GM19239 (cell line): ENCODE results near the gene PPEF2.

ENCODE experiments used
- DNase-seq: peaks from one replicate; pipeline ENCODE4 v3.0.0; 2011; ENCODE audit warnings: low spot score; ENCODE audit not compliant: insufficient read length
- FAIRE-seq: peaks from 2 replicates; lab custom pipeline; 2011; peaks lifted over from hg19 to GRCh38; lab: Jason Lieb, UNC

The PPEF2 gene

DNA sequence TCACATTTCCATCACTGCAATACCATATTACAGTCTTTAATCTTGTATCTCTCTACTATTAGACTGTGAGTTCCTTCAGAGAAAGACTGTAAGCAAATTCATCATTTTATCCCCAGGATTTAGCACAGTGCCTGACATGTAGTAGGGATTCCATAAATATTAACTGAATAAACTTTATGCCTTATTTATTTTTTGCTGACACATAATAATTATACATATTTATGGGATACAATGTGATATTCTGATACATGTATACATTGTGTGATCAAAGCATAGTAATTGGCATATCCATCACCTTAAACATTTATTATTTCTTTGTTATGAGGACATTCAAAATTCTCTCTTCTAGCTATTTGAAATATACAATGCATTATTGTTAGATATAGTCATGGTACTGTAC, 3.7 kb downstream of the PPEF2 start:
- DNase-seq (no peak), FAIRE-seq (no peak)

DNA sequence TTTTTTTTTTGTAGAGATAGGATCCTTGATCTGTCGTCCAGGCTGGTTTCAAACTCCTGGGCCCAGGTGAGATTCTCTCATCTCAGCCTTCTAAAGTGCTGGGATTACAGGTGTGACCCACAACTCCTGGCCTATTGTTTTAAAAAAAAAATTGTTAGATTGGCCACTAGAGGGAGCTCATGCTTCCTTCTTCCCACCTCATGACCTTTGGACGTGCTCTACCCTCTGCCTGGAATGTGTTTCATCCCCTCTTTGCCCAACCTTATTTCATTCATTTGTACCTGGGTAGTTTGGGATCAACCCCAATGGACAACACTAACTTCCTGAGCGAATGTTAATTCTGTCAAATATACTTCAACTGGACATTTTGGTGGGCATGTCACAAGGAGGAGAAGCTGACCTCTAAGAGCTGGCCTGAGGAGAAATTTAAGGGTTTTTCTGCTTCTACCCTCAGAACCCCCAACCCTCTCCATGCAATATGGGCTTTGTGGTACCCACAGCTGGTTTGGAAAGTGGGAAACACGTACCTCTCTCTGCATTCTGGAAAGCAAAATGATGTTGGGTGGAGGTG, 6.4 kb downstream of the PPEF2 start:
- DNase-seq (peak; percentile 23), FAIRE-seq (no peak)

- FAIRE-seq (no peak), DNase-seq (no peak)
These were observed 9.7 kb downstream of the PPEF2 start for GRCh38 chr4:75892508-75892907.

DNA sequence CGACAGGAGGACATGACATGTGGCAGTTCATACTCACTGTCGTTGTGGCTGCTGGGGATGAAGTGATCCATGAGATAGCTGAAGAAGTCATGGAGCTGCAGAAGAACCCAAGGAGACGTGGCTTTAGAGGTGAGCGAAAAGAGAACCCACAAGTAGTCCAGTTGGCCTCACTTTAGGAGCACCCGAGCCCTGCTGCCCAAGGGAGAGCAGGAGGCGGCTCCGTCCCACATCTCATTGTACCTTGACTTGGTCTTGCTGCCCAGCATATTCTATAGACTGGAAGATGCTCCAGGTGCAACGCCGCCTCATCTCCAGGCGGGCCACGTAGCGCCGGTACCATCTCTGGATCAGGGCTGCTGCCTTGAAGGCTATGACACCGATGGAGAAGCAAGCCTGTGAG, 10.6 kb downstream of the PPEF2 start:
- DNase-seq (no peak), FAIRE-seq (no peak)

DNA sequence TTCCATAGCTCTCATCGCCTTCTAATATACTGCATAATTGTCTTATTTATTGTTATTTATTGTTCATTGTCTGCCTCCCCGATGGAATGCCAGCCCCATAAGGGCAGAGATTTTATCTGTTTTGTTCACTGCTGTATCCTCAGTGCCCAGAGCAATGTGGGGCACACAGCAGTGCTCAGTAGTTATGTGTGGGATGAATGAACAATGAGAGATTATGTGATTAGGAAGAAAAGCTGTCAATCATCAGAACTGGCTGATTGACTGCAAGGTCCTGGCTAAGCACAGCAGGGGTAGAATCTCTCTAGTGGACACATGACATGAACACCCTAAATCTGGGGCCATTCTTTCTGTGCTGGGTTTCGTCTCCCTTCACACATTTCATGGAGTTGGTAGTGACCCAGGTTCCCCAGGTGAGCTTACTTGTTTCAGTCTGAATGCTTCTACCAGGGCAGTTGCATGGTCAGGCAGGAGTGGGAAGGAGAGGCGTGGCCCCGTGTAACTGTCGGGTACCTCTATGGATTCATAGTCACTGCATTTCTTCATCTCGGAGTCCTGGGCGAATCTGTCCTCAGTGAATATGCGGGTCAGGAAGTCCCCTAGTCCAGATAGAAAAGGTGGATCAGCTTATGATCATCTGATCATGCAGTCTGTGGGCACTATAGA, 12.6 kb downstream of the PPEF2 start:
- no peak for FAIRE-seq
- no peak for DNase-seq

DNA sequence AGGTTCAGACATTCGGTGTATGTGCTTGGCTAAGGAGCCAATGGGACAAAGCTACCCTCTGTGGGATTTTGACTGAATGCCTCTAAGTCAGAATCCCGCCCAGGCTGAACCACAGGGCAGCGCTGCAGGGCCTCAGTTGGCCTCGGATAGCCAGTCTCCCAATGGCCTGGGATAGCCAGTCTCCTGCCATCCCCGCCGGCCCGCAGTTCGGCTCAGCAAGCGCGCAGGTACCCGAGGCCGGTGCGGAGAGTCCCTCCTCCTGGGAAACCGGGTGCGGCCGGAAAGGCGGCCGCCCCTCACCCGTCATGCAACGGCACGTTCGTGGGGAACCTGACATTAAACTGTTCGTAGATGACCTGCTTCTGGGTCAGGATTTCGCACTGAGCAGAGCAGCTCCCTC, 16.1 kb downstream of the PPEF2 start:
- FAIRE-seq (no peak), DNase-seq (no peak)

DNA sequence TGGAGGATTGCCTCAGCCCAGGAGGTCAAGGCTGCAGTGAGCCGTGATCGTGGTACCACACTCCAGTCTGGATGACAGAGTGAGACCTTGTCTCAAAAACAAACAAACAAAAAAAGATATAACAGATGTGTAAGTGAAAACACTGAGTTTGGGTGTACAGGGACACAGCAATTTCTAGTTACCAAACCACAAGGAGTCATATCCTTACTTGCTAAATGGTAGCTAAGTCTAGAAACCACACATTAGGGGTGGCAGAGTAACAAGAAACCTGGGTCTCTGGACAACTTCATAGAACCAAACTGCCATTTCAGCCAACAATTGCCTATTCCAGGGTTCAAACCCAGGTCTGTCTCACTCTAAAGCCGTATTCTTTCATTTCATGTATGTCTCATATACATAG, 20.8 kb downstream of the PPEF2 start:
- DNase-seq (no peak), FAIRE-seq (no peak)

DNA sequence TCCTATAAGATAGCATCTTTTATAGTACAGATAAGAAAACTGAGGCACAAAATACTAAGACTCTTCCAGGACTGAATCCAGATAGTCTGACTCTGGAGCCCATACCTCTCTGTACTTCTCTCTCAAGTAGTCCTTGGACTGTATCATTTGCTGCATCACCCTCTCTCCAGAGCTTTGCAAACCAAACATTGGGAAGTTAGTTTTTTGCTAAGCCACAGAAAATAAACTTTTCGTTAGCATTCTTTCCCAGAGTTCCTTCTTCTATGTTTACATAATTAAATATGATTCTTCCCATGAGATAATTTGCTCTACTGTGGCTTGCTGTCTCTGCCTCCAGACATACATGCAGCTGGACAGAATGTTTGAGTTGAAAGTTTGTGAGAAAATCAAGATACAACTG, 22.0 kb downstream of the PPEF2 start:
- no peak for DNase-seq
- FAIRE-seq: no peak

DNA sequence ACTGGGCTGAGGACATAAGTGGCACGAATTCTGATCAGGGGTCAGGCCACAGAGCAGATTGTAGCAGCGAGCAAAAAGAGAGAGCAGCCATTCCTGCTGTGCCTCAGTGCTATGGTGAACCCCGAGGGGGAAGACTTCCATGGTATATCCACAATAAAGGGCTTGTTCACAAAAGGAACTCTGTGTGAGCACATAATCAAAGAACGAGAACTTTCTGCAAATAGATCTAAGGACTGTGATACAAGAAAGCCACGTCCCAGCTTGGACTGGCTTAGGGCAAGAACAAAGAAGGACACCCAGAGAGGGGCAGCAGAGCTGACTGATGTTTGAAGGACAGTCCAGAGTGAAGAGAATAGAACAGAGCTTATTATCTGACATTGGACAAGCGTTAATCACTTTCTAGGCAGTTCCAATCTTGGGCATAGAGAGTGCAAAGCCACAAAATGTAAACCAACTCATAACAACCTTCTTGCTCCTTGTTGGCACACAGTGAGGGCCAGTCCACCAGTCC, 24.0 kb downstream of the PPEF2 start:
- DNase-seq (no peak), FAIRE-seq (no peak)

- no peak for FAIRE-seq
- no peak for DNase-seq
These were observed 26.0 kb downstream of the PPEF2 start for GRCh38 chr4:75876218-75876617.

GRCh38 chr4:75869100-75869499, 33.2 kb downstream of the PPEF2 start:
- DNase-seq (no peak), FAIRE-seq (no peak)

DNA sequence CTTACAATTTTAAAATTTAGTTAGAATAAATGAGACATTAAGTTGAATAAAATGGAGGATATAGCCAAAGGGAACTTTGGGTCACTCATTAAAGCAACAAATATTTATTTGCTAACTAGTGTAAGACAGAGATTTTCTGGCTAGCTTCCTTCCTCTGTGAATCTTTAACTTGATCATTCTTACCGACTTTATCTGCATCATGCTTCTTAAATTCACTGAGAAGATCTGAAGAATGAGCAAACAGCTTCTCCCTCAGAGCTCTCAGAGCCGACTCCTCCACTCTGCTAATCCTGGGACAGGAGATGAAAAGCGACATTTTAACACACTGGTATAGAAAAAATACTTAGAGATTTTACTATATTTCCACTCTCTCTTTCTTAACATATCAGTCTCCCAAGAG, 35.1 kb downstream of the PPEF2 start:
- DNase-seq (no peak), FAIRE-seq (no peak)

GRCh38 chr4:75860606-75861005, 41.6 kb downstream of the PPEF2 start:
- FAIRE-seq: no peak

GRCh38 chr4:75858721-75859120, 43.5 kb downstream of the PPEF2 start:
- DNase-seq (no peak), FAIRE-seq (no peak)

More at GRCh38 chr4:75860606-75861005, 41.6 kb downstream of the PPEF2 start:
- no peak for DNase-seq

GRCh38 chr4:75849461-75849860, 52.8 kb downstream of the PPEF2 start:
- FAIRE-seq (no peak), DNase-seq (no peak)

DNA sequence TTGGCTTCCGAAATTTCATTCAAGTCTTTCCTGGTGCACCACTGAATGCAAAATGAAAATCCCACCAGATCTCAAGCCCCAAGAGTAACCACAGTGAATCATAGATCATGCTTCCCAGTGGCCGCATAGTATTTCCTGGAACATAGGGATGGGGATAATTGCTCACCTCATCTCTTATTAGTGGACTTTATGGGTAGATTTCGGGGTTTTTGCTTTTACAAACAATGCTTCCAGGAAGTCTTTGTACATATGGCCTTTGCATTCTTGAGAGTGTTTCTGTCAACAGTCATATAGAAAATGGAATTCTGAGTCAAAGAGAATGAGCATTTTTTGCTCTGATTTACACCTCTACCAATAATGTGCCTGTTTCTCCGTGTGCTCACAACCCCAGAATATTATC, 53.4 kb downstream of the PPEF2 start:
- peak; percentile 23 for FAIRE-seq
- DNase-seq: no peak

- FAIRE-seq: peak; percentile 80
- peak; percentile 35 for DNase-seq
These were observed 54.0 kb downstream of the PPEF2 start for GRCh38 chr4:75848171-75848760.

GRCh38 chr4:75845992-75846391, 56.3 kb downstream of the PPEF2 start:
- DNase-seq: no peak
- FAIRE-seq: no peak

DNA sequence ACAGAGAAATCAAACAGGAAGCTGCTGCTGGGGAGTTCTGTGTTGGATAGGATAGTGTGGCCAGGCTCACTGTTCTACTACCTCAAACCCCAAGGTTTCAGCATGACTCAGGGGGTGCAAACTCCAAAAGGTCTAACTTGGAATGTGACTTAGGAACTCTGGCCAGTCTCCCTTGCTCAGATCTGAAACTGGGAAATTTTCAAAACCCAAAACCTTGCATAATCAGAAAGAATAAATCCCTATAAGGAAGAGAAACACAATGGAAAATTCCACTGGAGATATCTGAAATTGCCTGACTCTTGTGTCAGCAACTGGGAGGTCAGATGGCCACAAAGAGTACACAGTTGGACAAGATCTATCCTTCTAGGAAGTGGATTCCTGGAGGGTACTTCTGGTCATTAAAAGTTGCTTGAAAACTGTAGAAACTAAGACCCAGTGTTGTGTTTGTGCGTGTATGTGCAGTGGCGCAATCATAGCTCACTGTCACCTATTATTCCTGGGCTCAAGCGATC, 58.0 kb downstream of the PPEF2 start:
- DNase-seq: no peak
- FAIRE-seq: no peak

- no peak for FAIRE-seq
- DNase-seq: no peak
These were observed 58.7 kb downstream of the PPEF2 start for GRCh38 chr4:75843596-75843995.
